NCI-H524 treated with DMSO at 0.1 percent for 48 hours (cell line): ENCODE measurements around the gene ATXN1L.
A peak's percentile ranks its signal among the peaks of the same experiment; 100 is the strongest.
"Not testable (repeated sequence)": the region's sequence is repeated elsewhere in the genome, so short reads cannot be mapped to it uniquely, and the experiment has no call there.

Experiments used
- DNase-seq: peaks from one replicate; lab custom pipeline; 2025; lab: John Stamatoyannopoulos, UW

The ATXN1L gene

DNA sequence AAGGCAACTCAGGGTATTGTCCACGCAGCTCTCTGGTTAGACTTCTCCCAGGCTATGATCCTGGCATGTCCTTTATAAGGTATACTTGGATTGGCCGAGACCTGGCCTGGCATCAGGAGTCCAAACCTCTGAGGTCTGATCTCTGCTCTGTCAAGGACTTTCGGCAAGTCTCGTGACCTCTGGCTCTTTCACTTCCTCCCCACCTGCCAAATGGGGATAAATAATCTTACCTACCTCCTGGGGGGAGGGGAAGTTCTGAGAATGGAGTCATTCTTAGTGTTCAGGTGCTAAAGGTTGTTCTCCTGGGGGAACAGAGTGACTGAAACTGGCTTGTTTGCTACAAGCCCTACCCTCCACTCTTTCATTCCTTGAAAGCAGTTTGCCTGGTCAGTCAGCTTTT, 7.6 kb downstream of the ATXN1L start:
- DNase-seq = no peak

DNA sequence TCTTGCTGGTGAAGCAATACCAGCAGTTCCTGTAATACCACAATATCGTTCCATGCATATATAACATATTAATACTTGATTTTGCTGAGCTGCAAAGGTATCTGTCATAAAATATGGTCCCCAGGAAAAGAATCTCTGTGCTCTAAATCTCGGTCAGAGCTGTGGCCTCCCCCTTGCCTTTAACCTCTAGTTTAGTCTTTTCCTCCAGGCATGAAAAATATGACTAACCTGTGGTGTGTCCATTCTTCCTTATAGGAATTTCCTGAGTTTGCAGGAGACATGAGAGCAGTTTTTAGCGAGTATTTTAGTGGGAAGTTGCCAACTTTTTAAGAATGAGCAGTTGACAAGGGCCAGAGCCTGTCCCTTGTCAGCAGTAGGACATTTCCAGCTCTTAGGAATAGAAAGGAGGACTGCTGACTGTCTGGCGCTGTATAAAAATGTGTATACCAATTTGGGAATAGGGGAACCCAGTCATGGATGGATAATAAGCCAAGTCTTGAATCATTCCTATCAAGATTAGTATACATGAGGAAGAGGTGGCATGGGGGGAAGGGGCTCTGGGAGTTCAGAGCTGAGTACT, 8.7 kb downstream of the ATXN1L start:
- no peak for DNase-seq

DNA sequence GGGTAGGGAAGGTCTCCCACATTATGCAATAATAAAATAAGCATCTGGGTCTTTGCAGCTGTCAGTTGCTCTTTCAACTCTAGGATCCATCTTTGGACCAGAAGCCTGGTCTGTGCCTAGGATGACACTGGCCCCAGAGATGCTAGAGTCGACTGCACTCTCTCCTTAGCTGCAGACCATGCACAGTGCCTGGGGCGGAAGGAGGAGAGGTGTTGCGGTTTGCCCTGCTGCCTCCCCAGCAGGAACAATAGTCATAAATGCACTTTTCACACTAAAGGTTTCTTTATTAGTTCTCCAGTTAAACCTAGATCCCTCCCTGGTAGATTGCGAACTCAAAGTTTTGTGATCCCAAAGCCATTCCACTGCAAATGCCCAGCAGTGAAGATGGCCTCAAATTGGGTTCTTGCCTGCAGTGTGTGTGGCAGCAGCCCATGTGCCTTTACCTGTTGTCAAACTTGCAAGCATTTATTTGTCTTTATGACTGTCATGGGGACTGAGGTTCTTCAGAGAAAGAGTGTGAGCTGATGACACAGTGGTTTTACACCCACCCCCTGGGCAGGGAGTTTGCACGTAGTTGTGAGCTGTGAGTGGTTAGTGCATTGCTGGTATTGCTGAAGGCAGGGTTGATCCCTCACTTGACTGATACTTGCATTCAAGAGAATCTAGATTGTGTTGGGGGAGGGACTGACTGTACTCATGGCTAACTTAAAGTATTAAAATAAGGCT, 10.3 kb downstream of the ATXN1L start:
- DNase-seq = no peak

DNA sequence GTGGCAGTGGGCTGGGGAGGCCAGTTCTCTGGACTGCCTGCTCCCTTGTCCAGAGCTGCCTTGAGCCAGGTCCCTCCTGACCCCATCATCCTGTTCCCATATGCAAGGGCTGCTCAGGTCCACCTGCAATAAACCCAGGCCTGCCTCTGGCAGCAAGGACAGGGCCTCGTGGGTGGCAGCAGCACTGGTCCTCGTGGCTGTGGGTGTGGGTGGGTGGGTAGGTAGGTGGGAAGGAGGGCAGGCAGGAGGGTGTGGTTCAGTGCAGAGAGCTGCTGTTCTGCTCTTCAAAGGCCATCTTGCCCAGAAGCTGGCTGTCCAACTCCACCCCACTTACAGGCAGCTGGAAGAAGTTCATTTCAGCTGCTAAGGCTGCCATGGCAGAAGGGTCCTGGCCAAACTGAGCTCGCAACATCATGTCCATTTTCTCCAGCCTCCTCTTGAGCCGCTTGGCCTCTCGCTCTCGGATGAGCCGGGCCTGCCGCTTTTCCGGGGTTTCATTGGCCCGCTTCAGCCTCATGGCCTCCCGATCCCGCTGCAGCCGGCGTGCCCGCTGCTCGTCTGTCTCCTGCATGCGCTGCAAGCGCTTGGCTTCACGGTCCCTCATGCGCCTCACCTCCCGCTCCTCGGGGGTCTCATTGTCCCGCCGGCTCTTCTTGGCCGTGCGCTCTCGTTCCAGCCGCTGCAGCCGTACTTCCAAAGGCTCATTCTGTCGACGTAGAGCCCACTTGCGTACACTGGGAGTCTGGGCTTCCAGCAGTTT, 14.2 kb downstream of the ATXN1L start:
- no peak for DNase-seq

DNA sequence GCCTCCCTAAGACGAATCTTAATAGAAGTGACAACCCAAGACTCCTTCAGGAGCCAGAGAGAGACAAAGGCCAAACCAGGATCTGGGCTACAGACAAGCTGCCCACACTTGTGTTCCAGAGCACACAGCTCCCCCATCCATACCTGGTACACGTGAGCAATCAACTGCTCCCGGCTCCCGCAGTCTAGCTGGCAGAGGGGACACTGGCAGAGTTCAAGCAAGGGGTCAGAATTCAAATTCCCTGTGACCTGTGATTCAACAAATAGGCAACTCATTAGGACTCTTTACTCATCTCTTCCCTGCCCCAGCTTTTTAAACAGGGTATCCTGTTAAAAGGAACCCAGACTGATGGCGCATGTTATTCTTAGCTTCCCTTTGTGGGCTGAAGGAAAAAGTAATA, 18.2 kb downstream of the ATXN1L start:
- DNase-seq = no peak

DNA sequence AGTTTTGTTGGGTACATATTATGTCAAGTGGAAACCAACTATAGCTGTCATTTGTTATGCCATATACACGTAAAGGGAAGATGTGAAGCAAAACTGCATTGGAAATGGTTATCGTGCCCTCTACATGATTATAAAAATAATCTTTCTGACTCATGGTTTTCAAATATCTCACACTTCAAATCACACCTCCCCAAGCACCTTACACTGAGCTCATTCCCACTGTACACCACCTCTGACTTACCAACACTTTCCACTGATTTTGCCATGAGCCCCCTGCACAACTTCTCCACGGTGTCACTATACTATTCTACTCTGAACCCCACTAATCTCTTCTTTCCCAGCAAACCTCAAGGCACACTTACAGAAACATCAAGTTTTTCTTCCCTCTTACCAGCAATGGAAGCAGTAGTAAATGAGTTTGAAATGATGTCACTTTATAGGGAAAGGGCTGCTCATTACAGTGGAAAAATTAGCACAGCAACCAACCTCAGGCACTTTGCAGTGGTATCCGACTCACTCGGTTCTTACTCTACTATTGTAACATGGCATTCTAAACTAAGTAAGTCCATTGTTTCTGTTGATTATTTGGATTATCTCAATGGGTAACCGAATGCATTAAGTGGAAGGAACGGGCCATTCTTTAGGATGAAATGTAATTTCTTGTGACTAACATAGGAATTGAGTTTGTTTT, 19.5 kb downstream of the ATXN1L start:
- DNase-seq = no peak

DNA sequence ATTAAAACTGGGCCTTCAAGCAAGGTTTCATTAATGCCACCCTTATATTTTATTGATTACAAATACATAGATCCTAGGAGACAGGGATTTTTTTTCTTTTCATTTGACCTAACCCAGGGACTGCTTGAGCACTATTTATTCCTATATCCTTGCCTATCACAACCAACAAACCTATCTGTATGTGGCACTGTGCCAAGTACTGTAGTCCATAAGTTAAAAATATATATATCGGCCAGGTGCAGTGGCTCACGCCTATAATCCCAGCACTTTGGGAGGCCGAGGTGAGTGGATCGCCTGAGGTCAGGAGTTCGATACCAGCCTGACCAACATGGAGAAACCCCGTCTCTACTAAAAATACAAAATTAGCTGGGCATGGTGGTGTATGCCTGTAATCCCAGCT, 21.4 kb downstream of the ATXN1L start:
- DNase-seq = not testable (repeated sequence)

DNA sequence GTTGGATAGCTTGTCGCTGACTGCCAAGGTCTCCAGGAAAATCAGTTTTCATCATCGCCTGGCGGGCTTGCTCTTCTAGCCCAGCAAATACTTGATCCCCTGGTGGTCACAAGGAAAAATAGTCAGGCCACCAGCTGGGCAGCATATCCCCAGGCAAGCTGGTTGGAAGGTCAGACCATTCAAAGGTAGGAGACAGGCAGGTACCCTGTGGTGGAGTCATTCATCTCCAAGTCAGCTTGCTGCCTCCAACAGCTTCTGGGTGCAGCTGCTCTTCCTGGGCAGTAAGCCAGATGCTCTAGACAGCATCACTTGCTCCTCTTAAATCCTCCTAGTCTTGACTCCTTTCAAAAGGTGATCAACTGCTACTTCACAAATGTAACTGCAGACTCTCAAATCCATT, 22.2 kb downstream of the ATXN1L start:
- no peak for DNase-seq

DNA sequence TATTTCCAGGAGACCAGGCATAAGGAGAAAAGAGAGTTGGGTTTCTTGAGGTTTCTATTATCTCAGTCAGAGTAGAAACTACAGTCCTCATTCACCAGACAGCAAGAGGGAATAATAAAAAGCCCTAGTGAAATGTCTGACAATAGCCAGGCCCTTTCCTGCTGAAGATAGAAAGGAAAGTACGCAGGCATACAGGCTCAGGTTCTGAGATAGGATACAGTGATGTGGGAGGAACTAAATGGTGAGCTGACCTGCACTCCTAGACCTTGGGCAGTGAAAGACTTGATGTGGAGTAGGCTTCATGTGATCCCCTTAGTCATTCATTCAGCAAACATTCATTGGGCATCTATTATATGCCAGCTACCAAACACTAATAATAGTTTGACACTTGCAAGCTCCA, 23.3 kb downstream of the ATXN1L start:
- DNase-seq = no peak

DNA sequence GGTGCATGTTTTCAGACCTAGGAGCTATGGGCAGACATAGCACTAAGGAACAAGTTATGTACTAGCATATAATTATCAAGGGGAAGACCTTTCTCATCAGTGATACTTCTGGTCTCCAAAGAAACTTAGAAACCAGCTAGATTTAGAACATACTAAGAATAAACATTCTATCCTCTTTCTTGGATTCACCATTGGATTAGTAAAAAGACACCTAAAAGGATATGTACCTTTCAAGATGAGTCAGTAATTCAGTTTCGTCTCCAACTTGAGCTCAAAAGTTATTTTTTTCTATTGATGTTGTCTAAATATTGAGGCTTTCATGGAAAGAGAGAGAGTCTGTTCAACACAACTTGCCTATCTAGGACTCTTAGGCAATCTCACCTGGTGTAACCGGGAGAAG, 25.0 kb downstream of the ATXN1L start:
- DNase-seq = no peak

DNA sequence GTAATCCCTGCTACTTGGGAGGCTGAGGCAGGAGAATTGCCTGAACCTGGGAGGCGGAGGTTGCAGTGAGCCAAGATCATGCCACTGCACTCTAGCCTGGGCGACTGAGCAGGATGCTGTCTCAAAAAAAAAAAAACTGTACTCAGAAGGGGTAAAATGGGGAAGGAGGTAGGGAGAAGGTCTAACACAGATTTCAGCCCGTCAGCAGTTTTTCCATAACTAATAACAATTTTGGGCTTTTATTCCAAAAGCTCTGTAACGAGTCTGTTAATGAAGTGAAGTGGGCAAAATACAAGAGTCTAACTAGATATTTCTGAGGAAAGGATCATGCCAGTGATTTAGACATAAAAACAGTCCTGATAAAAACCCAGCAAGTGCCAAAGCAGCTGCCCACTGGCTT, 27.4 kb downstream of the ATXN1L start:
- no peak for DNase-seq

DNA sequence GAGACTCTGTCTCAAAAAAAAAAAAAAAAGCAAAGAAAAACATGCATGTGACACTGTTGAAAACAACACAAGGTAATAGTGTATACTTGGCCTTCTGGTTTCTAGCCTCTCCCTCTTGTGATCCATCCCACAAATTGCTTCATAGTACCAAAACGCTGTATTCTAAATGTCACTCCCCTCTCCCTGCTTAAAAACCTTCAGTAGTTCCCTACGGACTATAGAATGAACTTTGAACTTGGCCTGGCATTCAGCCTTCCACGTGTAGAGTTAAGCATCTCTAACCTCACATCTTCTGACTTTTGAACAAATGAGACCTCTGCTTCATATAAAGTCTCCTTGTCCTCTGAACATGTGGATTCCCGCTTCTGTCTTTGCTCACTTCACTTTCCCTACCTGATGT, 33.1 kb downstream of the ATXN1L start:
- DNase-seq = no peak

DNA sequence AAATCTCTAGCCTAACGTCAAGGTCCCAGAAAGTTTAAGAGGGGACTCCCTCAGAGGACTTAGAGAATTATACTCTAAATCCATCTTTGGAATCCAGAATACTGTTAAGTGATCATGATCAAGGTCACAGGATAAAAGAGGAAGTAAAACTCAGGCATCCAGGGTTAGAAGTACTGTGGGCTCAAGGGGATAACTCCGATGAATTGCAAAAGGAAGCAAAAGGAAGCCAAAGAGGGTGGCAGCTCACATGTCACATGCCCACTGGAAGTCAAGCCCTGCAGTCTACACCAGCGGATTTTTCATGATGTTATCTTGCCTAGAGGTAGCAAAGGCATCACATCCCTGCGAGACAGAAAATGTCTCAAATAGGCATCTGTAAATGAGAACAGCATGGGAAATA, 34.4 kb downstream of the ATXN1L start:
- DNase-seq = no peak

DNA sequence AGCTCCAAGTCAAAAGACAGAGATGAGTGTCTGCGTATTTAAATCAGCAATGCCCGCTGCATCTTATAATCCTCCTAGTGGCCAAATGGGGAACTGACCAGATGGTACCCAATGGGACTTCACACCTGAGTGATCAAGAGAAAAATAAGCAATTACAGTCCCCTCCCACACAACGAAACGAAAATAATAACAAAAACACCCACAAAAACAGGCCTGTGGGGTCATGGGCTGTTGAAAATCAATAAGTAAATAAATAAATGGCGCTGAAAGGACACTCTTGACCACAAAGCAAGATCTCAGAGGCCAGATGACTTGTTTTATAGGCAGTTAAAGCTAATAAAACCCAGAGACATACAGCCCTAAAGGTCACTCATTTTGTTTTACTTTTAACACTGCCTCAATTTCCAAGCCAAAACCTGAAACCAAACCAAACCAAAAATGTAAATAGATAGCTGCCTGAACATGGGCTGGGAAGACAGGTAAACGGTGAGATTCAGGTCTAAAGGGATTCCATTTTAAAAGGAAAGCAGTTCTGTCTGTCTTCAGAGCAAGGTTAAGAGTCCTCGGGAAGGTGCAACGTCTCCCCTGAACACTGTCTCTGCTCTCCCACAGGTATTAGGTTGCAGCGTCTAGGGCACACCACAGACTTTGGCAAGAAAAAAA, 36.9 kb downstream of the ATXN1L start:
- peak; percentile 56 for DNase-seq

DNA sequence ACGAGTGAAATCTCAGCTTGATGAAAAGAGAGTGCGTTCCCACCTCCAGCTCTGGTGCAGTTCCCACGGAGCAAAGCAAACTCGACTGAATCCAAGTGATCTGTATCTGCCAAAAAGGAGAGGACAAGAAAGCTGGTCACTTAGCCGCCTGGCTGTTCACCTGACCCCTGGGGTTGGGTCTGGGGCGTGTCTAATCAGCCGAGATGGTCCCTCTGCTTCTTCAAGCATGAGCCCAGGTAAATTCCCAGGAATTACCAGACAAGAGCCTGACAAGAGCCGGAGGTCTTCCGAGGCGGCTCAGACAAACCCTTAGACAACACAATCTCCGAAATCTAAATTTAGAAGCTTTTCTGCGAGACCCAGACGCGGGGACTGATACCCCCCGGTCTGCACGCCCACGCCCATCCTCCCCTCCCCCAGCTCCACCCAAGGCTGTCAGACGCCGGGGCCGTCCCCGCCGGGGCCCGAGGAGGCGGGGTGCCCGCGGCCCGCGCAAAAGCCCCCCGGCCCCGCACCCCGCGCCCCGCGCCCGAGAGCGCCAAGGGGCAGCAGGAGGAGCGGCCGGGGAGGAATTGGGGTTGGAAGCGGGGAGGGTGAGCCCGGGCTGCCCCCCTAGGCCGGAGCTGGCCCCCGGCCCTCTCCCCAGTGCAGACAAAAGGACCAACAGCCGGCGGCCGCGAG, 37.5 kb downstream of the ATXN1L start:
- DNase-seq = no peak

DNA sequence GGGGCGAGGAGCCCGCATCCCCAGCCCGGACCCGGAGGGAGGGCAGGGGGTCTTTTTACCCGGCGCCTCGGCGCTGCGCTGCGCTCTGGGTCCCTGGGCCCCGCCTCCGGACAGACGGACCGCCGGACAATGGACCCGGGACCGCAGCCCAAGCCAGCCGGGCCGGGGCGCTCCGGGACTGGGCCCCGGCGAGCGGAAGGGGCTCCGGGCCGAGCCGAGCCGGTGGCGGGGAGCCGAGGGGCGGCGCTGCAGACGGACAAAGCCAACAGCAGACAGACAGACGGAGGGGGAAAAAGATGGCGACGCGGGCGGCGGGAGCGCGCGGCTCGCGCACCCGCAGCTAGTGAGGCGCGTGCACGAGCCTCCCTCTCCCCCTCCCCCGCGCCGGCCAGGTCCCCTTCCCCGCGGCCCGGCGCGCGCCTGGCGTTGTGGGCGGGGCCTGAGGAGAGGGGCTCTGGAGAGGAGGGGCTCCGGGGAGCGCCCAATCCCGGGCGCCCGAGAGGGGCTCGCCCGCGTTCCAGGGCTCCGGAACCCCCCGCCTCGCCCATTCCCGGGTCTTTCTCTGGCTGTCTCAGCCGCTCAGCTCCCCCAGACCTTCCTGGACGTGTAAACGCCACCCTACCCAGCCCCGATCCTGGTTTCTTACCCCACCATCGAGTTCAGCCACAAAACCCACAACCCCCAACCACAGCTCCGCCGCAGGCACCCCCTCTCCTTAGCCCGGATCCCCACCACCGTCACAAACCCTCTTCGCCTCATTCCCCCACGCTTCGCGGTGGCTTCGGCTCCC, 38.3 kb downstream of the ATXN1L start, which contains the start of gene ZNF821:
Gene ZNF821, minus strand, starts transcription at position 334 of the 790 bp plus-strand sequence. CDS start 4,236 bp downstream, outside the sequence.
- DNase-seq = peak; percentile 29

DNA sequence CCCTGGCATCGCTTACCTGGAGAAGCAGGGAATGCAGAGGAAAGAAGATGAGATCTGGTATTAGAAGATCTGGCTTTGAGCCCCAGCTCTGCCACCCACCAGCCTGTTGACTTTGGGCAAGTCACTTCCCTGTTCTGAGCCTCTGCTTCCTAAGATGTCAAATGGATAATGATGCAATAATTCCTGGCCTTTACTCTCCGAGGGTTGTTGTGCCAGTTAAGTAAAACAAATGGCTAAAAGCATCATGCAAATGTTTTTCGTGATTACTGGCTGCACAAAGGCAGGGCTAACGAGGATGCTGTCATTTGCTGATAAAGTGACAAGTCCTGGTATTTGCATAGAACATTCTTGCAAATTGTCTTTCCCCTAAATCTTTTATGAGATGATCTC, 39.5 kb downstream of the ATXN1L start:
- DNase-seq = no peak

DNA sequence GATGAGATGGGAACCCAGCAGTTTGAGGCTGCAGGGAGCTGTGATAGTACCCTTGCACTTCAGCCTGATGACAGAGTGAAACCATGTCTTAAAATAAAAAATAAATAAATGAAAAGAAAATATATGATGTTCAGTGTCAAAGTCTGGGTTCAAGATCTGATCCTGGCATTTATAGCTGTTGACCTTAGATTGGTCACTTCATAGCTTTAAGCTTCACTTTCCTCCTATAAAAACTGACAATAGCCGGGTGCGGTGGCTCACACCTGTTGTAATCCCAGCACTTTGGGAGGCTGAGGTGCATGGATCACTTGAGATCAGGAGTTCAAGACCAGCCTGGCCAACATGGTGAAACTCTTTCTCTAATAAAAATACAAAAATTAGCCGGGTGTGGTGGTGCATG, 43.4 kb downstream of the ATXN1L start:
- no peak for DNase-seq

DNA sequence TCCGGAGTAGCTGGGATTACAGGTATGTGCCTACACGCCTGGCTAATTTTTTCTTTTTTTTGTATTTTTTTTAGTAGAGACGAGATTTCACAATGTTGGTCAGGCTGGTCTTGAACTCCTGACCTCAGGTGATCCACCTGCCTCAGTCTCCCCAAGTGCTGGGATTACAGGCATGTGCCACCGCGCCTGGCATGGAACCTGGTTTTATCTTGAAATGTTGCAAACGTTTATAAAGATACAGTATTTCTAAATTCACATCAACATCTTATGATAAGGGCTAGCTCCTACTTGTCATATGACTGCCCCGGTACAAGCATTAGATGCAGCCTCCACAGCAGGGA, 48.1 kb downstream of the ATXN1L start:
- DNase-seq = no peak

DNA sequence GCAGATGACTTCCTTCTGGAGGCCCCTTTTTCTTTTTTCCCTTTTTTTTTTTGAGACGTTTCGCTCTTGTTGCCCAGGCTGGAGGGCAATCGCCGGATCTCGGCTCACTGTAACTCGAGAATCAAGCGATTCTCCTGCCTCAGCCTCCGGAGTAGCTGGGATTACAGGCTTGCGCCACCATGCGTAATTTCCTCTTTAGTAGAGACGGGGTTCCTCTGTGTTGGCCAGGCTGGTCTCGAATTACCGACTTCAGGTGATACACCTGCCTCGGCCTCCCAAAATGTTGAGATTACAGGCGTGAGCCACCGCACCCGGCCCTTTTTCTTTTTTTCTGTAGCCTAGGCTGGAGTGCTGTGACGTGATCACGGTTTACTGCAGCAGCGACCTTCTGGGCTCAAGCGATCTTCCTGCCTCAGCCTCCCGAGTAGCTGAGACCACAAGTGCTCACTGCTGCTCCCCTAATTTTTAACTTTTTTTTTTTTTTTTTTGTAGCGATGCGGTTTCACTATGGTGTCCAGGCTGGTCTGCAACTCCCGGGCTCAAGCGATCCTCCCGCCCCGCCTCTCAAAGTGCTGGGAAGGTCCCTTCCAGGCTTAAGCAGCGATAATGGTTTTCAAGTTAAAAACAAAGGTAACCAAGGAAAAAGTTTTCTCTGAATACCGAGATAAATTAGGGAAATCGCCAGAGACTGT, 48.6 kb downstream of the ATXN1L start:
- no peak for DNase-seq
